GM12872 (cell line): ENCODE results near the gene SERPINH1.

Source experiments
- CTCF ChIP-seq: IDR thresholded peaks from 3 replicates; pipeline ENCODE4 v1.5.1; 2011; ENCODE audit warnings: low read depth, mild to moderate bottlenecking, low read length, moderate library complexity; ENCODE audit not compliant: insufficient read depth

Gene SERPINH1

DNA sequence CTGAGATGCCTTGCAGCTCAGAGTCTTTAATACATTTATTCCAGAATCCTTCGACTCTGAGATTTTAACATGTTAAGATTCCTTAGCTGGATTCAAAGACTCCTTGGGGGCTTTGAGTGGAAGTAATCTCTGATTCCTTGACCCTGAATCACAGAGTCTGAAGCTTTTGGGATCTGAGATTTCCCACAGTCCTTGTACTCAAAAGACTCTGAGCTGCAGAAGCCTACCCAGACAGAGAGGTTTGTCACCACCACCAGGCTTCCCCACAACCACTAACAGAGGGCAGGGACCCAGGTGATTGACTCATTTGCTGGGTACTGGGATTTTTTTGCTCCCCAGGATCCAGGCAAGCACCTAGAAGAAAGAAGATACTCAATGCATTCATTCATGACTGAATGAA lies 1.4 kb upstream of the SERPINH1 start:
- no peak for TF ChIP-seq CTCF

GRCh38 chr11:75561426-75562047 lies 516 bp upstream of the SERPINH1 start:
- TF ChIP-seq CTCF = no peak

DNA sequence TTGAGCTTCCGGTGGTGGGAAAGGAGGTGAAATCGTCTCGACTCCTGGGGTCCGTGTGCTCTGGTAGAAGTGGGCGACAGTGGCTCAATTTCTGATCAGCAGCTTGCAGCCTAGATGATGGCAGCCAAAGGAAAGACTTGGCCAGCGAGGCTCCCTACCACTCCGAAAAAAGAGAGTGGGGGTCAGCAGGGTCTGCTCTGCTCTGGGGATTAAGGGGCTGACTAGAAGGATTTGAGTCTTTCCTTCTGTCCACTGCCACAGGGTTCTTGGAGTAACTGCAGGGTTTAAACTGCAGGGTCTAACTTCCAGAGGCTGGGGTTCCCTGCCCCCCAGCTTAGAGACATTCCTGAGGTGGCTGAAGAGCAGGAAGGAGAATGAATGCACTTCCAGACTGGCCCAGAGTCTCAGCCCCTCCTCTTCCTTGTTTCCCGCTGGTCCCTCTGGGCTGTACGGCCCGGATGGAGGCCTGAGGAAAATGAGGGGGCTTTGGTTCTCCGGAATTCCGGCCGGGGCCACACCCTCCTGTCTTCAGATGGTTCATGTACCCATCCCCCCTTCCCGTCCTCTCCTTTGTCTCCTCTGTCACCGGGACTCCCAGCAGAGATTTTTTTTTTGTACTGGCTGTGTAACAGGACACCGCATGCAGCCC lies 907 bp downstream of the SERPINH1 start:
- TF ChIP-seq CTCF = no peak

- TF ChIP-seq CTCF = no peak
These were observed 1.5 kb downstream of the SERPINH1 start for GRCh38 chr11:75563501-75563977.

DNA sequence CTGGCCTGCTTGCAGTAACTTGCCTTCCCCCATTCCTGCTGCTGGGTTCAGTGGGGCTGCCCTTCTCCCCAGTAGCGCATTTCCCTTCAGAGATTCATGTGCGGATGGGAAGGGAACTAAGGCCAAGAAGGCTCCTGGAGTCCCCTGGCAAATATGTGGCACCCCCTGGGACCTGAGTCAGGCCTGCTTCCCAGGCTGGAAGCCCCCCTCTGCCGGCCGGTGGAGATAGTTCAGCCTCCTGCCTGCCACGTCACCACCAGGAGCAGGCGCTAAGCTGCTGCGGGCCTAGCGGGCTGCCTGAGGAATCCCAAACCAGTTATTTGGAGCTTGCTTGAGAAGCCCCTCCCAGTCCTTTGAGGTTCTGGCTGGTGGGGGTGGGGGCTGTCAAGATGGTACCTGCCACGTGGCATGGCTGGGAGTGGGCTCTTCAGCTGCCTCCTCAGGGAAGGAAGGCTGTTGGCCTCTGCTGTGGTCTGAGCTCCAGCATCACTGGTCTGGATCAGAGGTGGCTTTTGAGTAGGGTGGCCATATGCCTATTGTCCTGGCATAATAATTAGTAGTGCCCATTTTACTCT lies 2.0 kb downstream of the SERPINH1 start:
- TF ChIP-seq CTCF = no peak

GRCh38 chr11:75565221-75565814 lies 3.3 kb downstream of the SERPINH1 start:
- TF ChIP-seq CTCF = no peak
